Vagina (tissue), 2 donors: ENCODE measurements around the gene PROS1. TPM values are rescaled to one million over a fixed set of nuclear protein-coding genes. Genes with fewer than 3 reads are reported as not detected.
"Not testable (repeated sequence)": the region's sequence is repeated elsewhere in the genome, so short reads cannot be mapped to it uniquely, and the experiment has no call there.

Source experiments
- DNase-seq, 2 donors: peaks; one replicate each; pipeline ENCODE4 v3.0.0-alpha.2; 2017; ENCODE audit errors: extremely low spot score in 2 of 2
- H3K27ac ChIP-seq: fragments of 200-600 bp; sonication (generic); one replicate; pipeline ENCODE4 v1.5.1; 2019
- H3K27me3 ChIP-seq: fragments of 200-600 bp; sonication (generic); one replicate; pipeline ENCODE4 v1.5.1; 2019
- H3K36me3 ChIP-seq, 2 donors: fragments of 200-600 bp; sonication (generic); one replicate each; pipeline ENCODE4 v1.5.1; 2017 to 2019
- H3K4me1 ChIP-seq: fragments of 200-600 bp; sonication (generic); one replicate; pipeline ENCODE4 v1.5.1; 2019
- H3K4me3 ChIP-seq, 2 donors: fragments of 200-600 bp; sonication (generic); 1 replicate in 1 of 2; 2 replicates in 1 of 2; pipeline ENCODE4 v1.5.1; 2016 to 2019
- H3K9me3 ChIP-seq: fragments of 200-600 bp; sonication (generic); one replicate; pipeline ENCODE4 v1.5.1; 2019
- CTCF ChIP-seq, 3 experiments: fragments of 450-650 bp in 2 of 3; fragments of 200-600 bp in 1 of 3; sonication (generic) in 1 of 3; IDR thresholded peaks; one replicate each; pipeline ENCODE4 v1.5.1; 2017 to 2019; ENCODE audit warnings: antibody characterized with exemption in 3 of 3, mild to moderate bottlenecking in 2 of 3, moderate library complexity in 2 of 3
- POLR2A ChIP-seq, 2 donors: fragments of 450-650 bp; IDR thresholded peaks; one replicate each; pipeline ENCODE4 v1.6.1; 2017; ENCODE audit warnings: antibody characterized with exemption in 2 of 2, mild to moderate bottlenecking in 2 of 2, moderate library complexity in 2 of 2
- POLR2AphosphoS5 ChIP-seq, 2 donors: sonication (generic); formaldehyde crosslinking; IDR thresholded peaks; one replicate each; pipeline ENCODE4 v1.9.0; 2017; ENCODE audit warnings: antibody characterized with exemption in 2 of 2, mild to moderate bottlenecking in 2 of 2, low read depth in 1 of 2; ENCODE audit not compliant: insufficient read depth in 1 of 2
- intact Hi-C: fragments of 100-400 bp; cut with DNase I; formaldehyde crosslinking; loops from one replicate; pipeline ENCODE4 v1.15.1; 2023
- small RNA-seq: library from RNA; depleted of rRNA; stranded (forward); fragments of <200 nt; gene quantifications from one replicate; pipeline ENCODE3, GENCODE V24; 2016
- total RNA-seq: library from RNA; depleted of rRNA; stranded (reverse); fragments of >200 nt; gene quantifications from one replicate; pipeline ENCODE4 v1.2.3, GENCODE V29; 2016

PROS1 gene
- total RNA-seq, 1 donor from 2014 or later: 29.7 TPM

GRCh38 chr3:93843981-93844380 lies 129.7 kb downstream of the PROS1 start:
- no peaks in the 10 kb centered on the region for H3K9me3 ChIP-seq
- H3K36me3 ChIP-seq: no peaks in the 10 kb centered on the region
- H3K4me1 ChIP-seq: peaks cover 10% of the 10 kb centered on the region
- intact Hi-C loops: no loop called here
- no peak for TF ChIP-seq POLR2AphosphoS5 (IDR thresholded peaks at IDR 0.05; ENCODE audit: insufficient read depth in 1 of 2, low read depth in 1 of 2)
- no peak for TF ChIP-seq CTCF (IDR thresholded peaks at IDR 0.05)
- TF ChIP-seq POLR2A (IDR thresholded peaks at IDR 0.05): no peak
- H3K27ac ChIP-seq: no peak overlapping the region
- H3K27me3 ChIP-seq: no peaks in the 10 kb centered on the region
- DNase-seq: no peak
- no peak overlapping the region for H3K4me3 ChIP-seq

GRCh38 chr3:93839193-93839592 lies 134.5 kb downstream of the PROS1 start:
- H3K27me3 ChIP-seq, H3K27ac ChIP-seq, DNase-seq, H3K4me1 ChIP-seq, H3K4me3 ChIP-seq, H3K9me3 ChIP-seq, H3K36me3 ChIP-seq, intact Hi-C loops: not testable (repeated sequence)

Small RNAs within 50 kb of the gene (small RNA-seq; reads per million reads assigned to genes)
- gene RF00019 (not detected), gene RNU6-488P (not detected), gene RNU6-511P (not detected)

Other genes with a start within 250 kb of the PROS1 start
- gene ARL13B, start 6.3 kb upstream of the PROS1 start, total RNA-seq: 13.5 TPM
- gene STX19, start 54.7 kb upstream of the PROS1 start, total RNA-seq: 2.5 TPM
- gene DHFR2, start 89.0 kb upstream of the PROS1 start, total RNA-seq: 6.4 TPM
- gene NSUN3, start 89.2 kb upstream of the PROS1 start, total RNA-seq: 15.7 TPM